Measurements from ENCODE around the gene MMRN1.

Gene MMRN1

GRCh38 chr4:89939994-89940393 is 45.3 kb downstream of the MMRN1 start:
- no peaks in the 10 kb centered on the region for H3K36me3 ChIP-seq
- H4K20me1 ChIP-seq, result no peaks in the 10 kb centered on the region
- TF ChIP-seq Cebpa-rat (IDR thresholded peaks at IDR 0.05), result no peak
- no peak overlapping the region for H3K9ac ChIP-seq
- H3K4me3 ChIP-seq, result no peak overlapping the region
- no peak overlapping the region for H3K27ac ChIP-seq
- no peaks in the 10 kb centered on the region for H3K27me3 ChIP-seq
- no peaks in the 10 kb centered on the region for H3K9me3 ChIP-seq
- H3K4me2 ChIP-seq, result no peak overlapping the region
- no peaks in the 10 kb centered on the region for H3K4me1 ChIP-seq

- Histone ChIP-seq H3K27ac (no peak overlapping the region), H3K36me3 (no peaks in the 10 kb centered on the region), H4K20me1 (no peaks in the 10 kb centered on the region), H3K9ac (no peak overlapping the region), H3K27me3 (no peaks in the 10 kb centered on the region), H3K4me1 (no peaks in the 10 kb centered on the region), H3K4me3 (no peak overlapping the region), H3K9me3 (no peaks in the 10 kb centered on the region), H3K4me2 (no peak overlapping the region)
- no peak for TF ChIP-seq Cebpa-rat (IDR thresholded peaks at IDR 0.05)
Measured at GRCh38 chr4:89942811-89943210, 48.2 kb downstream of the MMRN1 start.

- H3K27ac ChIP-seq, result no peak overlapping the region
- H3K4me1 ChIP-seq, result no peaks in the 10 kb centered on the region
- H3K9me3 ChIP-seq, result no peaks in the 10 kb centered on the region
- H3K27me3 ChIP-seq, result no peaks in the 10 kb centered on the region
- H3K36me3 ChIP-seq, result no peaks in the 10 kb centered on the region
- H4K20me1 ChIP-seq, result no peaks in the 10 kb centered on the region
- H3K9ac ChIP-seq, result no peak overlapping the region
- no peak overlapping the region for H3K4me3 ChIP-seq
- no peak for TF ChIP-seq Cebpa-rat (IDR thresholded peaks at IDR 0.05)
- H3K4me2 ChIP-seq, result no peak overlapping the region
Measured at GRCh38 chr4:89949782-89950387, 55.2 kb downstream of the MMRN1 start.

- TF ChIP-seq Cebpa-rat (IDR thresholded peaks at IDR 0.05), result no peak
- no peak overlapping the region for H3K4me2 ChIP-seq
Measured at GRCh38 chr4:89952458-89952857, 57.8 kb downstream of the MMRN1 start.

GRCh38 chr4:89954906-89955695 is 60.4 kb downstream of the MMRN1 start:
- H3K4me2 ChIP-seq, result no peak overlapping the region
- H3K4me1 ChIP-seq, result no peaks in the 10 kb centered on the region
- H4K20me1 ChIP-seq, result no peaks in the 10 kb centered on the region
- no peaks in the 10 kb centered on the region for H3K27me3 ChIP-seq
- no peak overlapping the region for H3K9ac ChIP-seq
- H3K27ac ChIP-seq, result no peak overlapping the region
- H3K36me3 ChIP-seq, result no peaks in the 10 kb centered on the region
- no peak overlapping the region for H3K4me3 ChIP-seq
- H3K9me3 ChIP-seq, result no peaks in the 10 kb centered on the region
- TF ChIP-seq Cebpa-rat (IDR thresholded peaks at IDR 0.05), result no peak

More at GRCh38 chr4:89952458-89952857, 57.8 kb downstream of the MMRN1 start:
- Histone ChIP-seq H3K27me3 (no peaks in the 10 kb centered on the region), H3K9me3 (no peaks in the 10 kb centered on the region), H3K4me3 (no peak overlapping the region), H3K27ac (no peak overlapping the region), H3K4me1 (no peaks in the 10 kb centered on the region), H3K36me3 (no peaks in the 10 kb centered on the region), H4K20me1 (no peaks in the 10 kb centered on the region), H3K9ac (no peak overlapping the region)

- Histone ChIP-seq H4K20me1 (no peaks in the 10 kb centered on the region), H3K9me3 (no peaks in the 10 kb centered on the region), H3K4me2 (no peak overlapping the region), H3K4me1 (no peaks in the 10 kb centered on the region), H3K27ac (no peak overlapping the region), H3K9ac (no peak overlapping the region), H3K36me3 (no peaks in the 10 kb centered on the region), H3K27me3 (no peaks in the 10 kb centered on the region), H3K4me3 (no peak overlapping the region)
- no peak for TF ChIP-seq Cebpa-rat (IDR thresholded peaks at IDR 0.05)
Measured at GRCh38 chr4:89957046-89957926, 62.6 kb downstream of the MMRN1 start.

- Histone ChIP-seq H3K27me3 (no peaks in the 10 kb centered on the region), H4K20me1 (no peaks in the 10 kb centered on the region), H3K4me3 (no peak overlapping the region), H3K9ac (no peak overlapping the region), H3K4me1 (no peaks in the 10 kb centered on the region), H3K27ac (no peak overlapping the region), H3K36me3 (no peaks in the 10 kb centered on the region), H3K4me2 (no peak overlapping the region), H3K9me3 (no peaks in the 10 kb centered on the region)
- no peak for TF ChIP-seq Cebpa-rat (IDR thresholded peaks at IDR 0.05)
Measured at GRCh38 chr4:89981789-89982334, 87.2 kb downstream of the MMRN1 start.

GRCh38 chr4:89988268-89988667 is 93.6 kb downstream of the MMRN1 start:
- Histone ChIP-seq H3K27ac (no peak overlapping the region), H4K20me1 (no peaks in the 10 kb centered on the region), H3K4me2 (no peak overlapping the region), H3K9me3 (no peaks in the 10 kb centered on the region), H3K27me3 (no peaks in the 10 kb centered on the region), H3K9ac (no peak overlapping the region), H3K36me3 (no peaks in the 10 kb centered on the region), H3K4me1 (no peaks in the 10 kb centered on the region), H3K4me3 (no peak overlapping the region)
- TF ChIP-seq Cebpa-rat (IDR thresholded peaks at IDR 0.05), result no peak; the same call in 1 of the 2 replicates

GRCh38 chr4:89992744-89993143 is 98.1 kb downstream of the MMRN1 start:
- no peaks in the 10 kb centered on the region; the same call in 1 of the 2 replicates for H3K4me1 ChIP-seq
- H3K9me3 ChIP-seq, result no peaks in the 10 kb centered on the region
- no peaks in the 10 kb centered on the region for H3K36me3 ChIP-seq
- no peaks in the 10 kb centered on the region for H4K20me1 ChIP-seq
- H3K9ac ChIP-seq, result no peak overlapping the region
- no peak overlapping the region for H3K27ac ChIP-seq
- TF ChIP-seq Cebpa-rat (IDR thresholded peaks at IDR 0.05), result no peak
- no peak overlapping the region for H3K4me2 ChIP-seq
- no peaks in the 10 kb centered on the region for H3K27me3 ChIP-seq
- H3K4me3 ChIP-seq, result no peak overlapping the region
